ENCODE data around the gene C3orf49. TPM values are rescaled to one million over a fixed set of nuclear protein-coding genes. Genes with fewer than 3 reads are reported as not detected.

C3orf49 gene
- total and polyA plus RNA-seq, 7 donors, result not detected

- Histone ChIP-seq H3K4me1 (peaks cover 0 to 19% (median 8%) of the 10 kb centered on the region in 4 donors), H3K9me3 (no peaks in the 10 kb centered on the region), H3K27ac (peak overlapping the region in 1 of 4 donors; percentile 46), H3K27me3 (no peaks in the 10 kb centered on the region), H3K36me3 (no peaks in the 10 kb centered on the region), H3K4me3 (no peak overlapping the region)
- no peak for TF ChIP-seq EP300 (IDR thresholded peaks at IDR 0.05)
- no peak for TF ChIP-seq CTCF (IDR thresholded peaks at IDR 0.05)
- TF ChIP-seq POLR2A (IDR thresholded peaks at IDR 0.05), result no peak
- TF ChIP-seq POLR2AphosphoS5 (IDR thresholded peaks at IDR 0.05), result no peak
- intact Hi-C loops (cut with DNase I), result no loop called here
- DNase-seq, result no peak
- 46 to 56% methylated on average over 1 of the region's 1 CpG for WGBS, 2 donors
These were observed 36.3 kb downstream of the C3orf49 start for GRCh38 chr3:63855333-63855940.

- no peaks in the 10 kb centered on the region for H3K36me3 ChIP-seq
- TF ChIP-seq CTCF (IDR thresholded peaks at IDR 0.05), result no peak
- TF ChIP-seq POLR2AphosphoS5 (IDR thresholded peaks at IDR 0.05), result no peak
- TF ChIP-seq EP300 (IDR thresholded peaks at IDR 0.05), result no peak
- TF ChIP-seq POLR2A (IDR thresholded peaks at IDR 0.05), result no peak
- no peak overlapping the region for H3K4me3 ChIP-seq
- no peaks in the 10 kb centered on the region for H3K9me3 ChIP-seq
- 95 to 98% methylated on average over 2 of the region's 2 CpGs for WGBS, 2 donors
- intact Hi-C loops (cut with DNase I), result no loop called here
- DNase-seq, result no peak
- no peak overlapping the region for H3K27ac ChIP-seq
- peaks cover 0 to 23% (median 14%) of the 10 kb centered on the region in 4 donors for H3K4me1 ChIP-seq
- no peaks in the 10 kb centered on the region for H3K27me3 ChIP-seq
These were observed 38.2 kb downstream of the C3orf49 start for GRCh38 chr3:63857311-63857710.

DNA sequence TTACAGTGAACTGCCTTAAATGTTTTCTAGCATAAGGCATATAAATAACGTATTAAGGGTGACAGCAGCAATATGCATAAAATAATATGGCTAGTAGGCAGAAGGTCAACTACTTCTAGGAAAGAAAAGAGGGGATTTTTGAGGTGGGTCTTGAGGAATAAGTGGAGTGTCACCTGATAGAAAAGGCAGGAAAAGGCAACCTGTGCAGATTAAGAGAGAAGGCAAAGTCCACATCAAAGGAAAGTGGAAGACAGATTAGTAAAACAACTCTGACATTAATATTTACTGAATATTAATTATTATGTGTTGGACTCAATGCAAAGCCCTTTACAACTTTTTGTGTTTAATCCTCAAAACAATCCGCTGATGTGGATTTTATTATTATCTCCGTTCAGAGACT, 41.7 kb downstream of the C3orf49 start:
- Histone ChIP-seq H3K9me3 (no peaks in the 10 kb centered on the region), H3K4me1 (peaks cover 0 to 37% (median 27%) of the 10 kb centered on the region in 4 donors), H3K27me3 (no peaks in the 10 kb centered on the region), H3K4me3 (no peak overlapping the region), H3K36me3 (no peaks in the 10 kb centered on the region), H3K27ac (no peak overlapping the region)
- no peak for DNase-seq
- intact Hi-C loops (cut with DNase I), result loop anchor here (5.0 kb wide), 2 partner anchors 107 to 137 kb away; no protein-coding TSS in a partner anchor
- 70 to 89% methylated on average over 3 of the region's 3 CpGs for WGBS, 2 donors
- TF ChIP-seq POLR2A (IDR thresholded peaks at IDR 0.05) (no peak), EP300 (IDR thresholded peaks at IDR 0.05) (no peak), CTCF (IDR thresholded peaks at IDR 0.05) (no peak), POLR2AphosphoS5 (IDR thresholded peaks at IDR 0.05) (no peak)

- no peak overlapping the region for H3K27ac ChIP-seq
- no peak for DNase-seq
- peaks cover 0 to 37% (median 27%) of the 10 kb centered on the region in 4 donors for H3K4me1 ChIP-seq
- no peaks in the 10 kb centered on the region for H3K9me3 ChIP-seq
- intact Hi-C loops (cut with DNase I), result loop anchor here (5.0 kb wide), 2 partner anchors 106 to 136 kb away; no protein-coding TSS in a partner anchor
- no peaks in the 10 kb centered on the region for H3K27me3 ChIP-seq
- no peaks in the 10 kb centered on the region for H3K36me3 ChIP-seq
- WGBS, 2 donors, result 89 to 94% methylated on average over 5 of the region's 5 CpGs
- no peak for TF ChIP-seq EP300 (IDR thresholded peaks at IDR 0.05)
- TF ChIP-seq POLR2A (IDR thresholded peaks at IDR 0.05), result no peak
- TF ChIP-seq POLR2AphosphoS5 (IDR thresholded peaks at IDR 0.05), result no peak
- no peak for TF ChIP-seq CTCF (IDR thresholded peaks at IDR 0.05)
- H3K4me3 ChIP-seq, result no peak overlapping the region
These were observed 42.2 kb downstream of the C3orf49 start for GRCh38 chr3:63861306-63861705.
